ENCODE data around the gene ADARB2. TPM values are rescaled to one million over a fixed set of nuclear protein-coding genes. Genes with fewer than 3 reads are reported as not detected.

ADARB2 gene
- total and polyA plus RNA-seq, 5 donors = 0.53 to 1.6 (median 0.59) TPM

DNA sequence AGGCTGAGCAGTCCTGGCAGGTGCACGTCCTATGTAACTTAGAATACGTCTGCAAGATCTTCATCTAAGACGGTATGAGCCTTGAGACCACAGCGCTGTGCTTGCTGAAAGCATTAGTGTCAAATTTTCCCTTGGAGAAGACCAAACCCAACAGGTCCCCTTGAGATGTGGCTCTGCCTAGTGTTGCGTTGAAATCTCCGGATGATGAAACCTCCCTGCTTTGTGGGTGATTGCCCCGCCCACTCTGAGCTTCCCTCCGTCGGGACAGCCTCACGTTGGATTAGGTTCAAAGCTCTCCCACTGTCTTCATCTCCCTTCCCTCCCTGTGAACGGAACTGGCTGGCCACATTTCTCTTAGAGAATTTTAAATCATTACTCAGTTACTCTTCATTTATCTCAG lies 102.0 kb downstream of the ADARB2 start:
- H3K4me1 ChIP-seq (ENCODE audit: control insufficient read depth, insufficient read depth, low read length) = no peaks in the 10 kb centered on the region
- ATAC-seq = no peak
- intact Hi-C loops (cut with DNase I) = no loop called here
- 33% methylated on average over 11 of the region's 11 CpGs for WGBS
- H3K27ac ChIP-seq (ENCODE audit: low read length) = no peak overlapping the region
- H3K4me3 ChIP-seq (ENCODE audit: low read length) = no peak overlapping the region
- no peaks in the 10 kb centered on the region for H3K9me3 ChIP-seq (ENCODE audit: control insufficient read depth, low read length)
- H3K27me3 ChIP-seq (ENCODE audit: control insufficient read depth, insufficient read depth) = no peaks in the 10 kb centered on the region
- DNase-seq = no peak

DNA sequence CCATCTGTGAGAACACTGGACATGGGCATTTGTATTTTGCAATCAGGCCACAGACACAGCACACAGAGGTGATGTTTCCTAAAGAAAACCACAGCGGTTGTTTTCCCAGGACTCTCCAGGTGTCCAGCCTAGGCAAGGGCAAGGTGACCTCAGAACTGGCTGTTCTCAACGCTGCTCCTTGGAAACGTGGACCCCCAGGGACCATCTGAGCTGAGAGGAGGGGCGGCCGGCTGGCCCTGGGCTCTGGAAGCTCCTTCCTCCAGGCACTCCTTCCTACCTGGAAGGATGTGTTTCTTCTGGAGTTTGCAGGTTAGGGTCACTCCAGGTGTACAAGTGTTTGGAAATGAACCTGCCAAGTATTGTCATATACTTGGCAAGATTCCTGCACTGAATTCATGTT lies 103.1 kb downstream of the ADARB2 start:
- H3K4me1 ChIP-seq (ENCODE audit: control insufficient read depth, insufficient read depth, low read length) = no peaks in the 10 kb centered on the region
- ATAC-seq (no peak), DNase-seq (no peak)
- intact Hi-C loops (cut with DNase I) = no loop called here
- no peaks in the 10 kb centered on the region for H3K9me3 ChIP-seq (ENCODE audit: control insufficient read depth, low read length)
- WGBS = 87% methylated on average over 5 of the region's 5 CpGs
- no peak overlapping the region for H3K4me3 ChIP-seq (ENCODE audit: low read length)
- no peaks in the 10 kb centered on the region for H3K27me3 ChIP-seq (ENCODE audit: control insufficient read depth, insufficient read depth)
- no peak overlapping the region for H3K27ac ChIP-seq (ENCODE audit: low read length)

DNA sequence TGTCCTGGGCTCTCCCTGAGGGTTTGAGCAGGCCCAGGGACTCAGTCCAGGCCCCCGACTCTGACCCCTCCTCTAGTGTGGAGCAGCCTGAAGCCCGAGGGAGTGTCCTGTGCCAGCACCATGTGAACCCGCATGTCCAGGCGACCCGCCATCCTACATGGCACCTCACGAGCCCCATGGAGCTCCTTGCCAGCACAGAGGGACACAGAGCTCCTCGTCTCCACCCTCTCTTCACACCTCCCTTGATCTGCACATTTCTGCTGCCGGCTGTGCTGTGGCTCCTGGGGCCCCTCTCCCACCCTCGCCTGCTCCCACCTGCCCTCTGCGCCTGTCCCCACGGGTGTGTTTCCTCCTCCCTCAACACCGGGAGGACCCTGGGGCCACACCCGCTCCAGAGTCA lies 103.5 kb downstream of the ADARB2 start:
- Histone ChIP-seq H3K27ac (ENCODE audit: low read length) (no peak overlapping the region), H3K27me3 (ENCODE audit: control insufficient read depth, insufficient read depth) (no peaks in the 10 kb centered on the region), H3K4me1 (ENCODE audit: control insufficient read depth, insufficient read depth, low read length) (no peaks in the 10 kb centered on the region), H3K4me3 (ENCODE audit: low read length) (no peak overlapping the region), H3K9me3 (ENCODE audit: control insufficient read depth, low read length) (no peaks in the 10 kb centered on the region)
- WGBS = 71% methylated on average over 13 of the region's 13 CpGs
- no peak for ATAC-seq
- no peak for DNase-seq
- intact Hi-C loops (cut with DNase I) = no loop called here

DNA sequence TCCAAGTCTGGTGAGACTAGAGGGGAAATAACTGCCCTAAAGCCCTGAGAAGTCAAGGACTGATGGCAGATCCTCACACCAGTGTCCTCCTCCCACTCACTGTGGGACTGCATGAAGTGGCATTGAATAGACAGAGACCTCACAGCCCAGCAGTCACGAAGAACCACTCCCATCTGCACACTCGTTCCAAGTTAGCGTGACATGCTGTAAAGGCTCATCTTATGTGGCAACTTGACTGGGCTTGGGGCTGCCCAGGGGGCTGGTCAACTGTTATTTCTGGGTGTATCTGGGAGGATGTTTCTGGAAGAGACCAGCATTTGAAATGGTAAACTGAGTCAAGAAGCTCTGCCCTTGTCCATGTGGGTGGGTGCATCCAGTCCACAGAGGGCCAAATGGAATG lies 104.7 kb downstream of the ADARB2 start:
- H3K4me1 ChIP-seq (ENCODE audit: control insufficient read depth, insufficient read depth, low read length) = no peaks in the 10 kb centered on the region
- ATAC-seq (no peak), DNase-seq (no peak)
- H3K27me3 ChIP-seq (ENCODE audit: control insufficient read depth, insufficient read depth) = no peaks in the 10 kb centered on the region
- WGBS = 84% methylated on average over 3 of the region's 3 CpGs
- intact Hi-C loops (cut with DNase I) = no loop called here
- H3K4me3 ChIP-seq (ENCODE audit: low read length) = no peak overlapping the region
- no peak overlapping the region for H3K27ac ChIP-seq (ENCODE audit: low read length)
- no peaks in the 10 kb centered on the region for H3K9me3 ChIP-seq (ENCODE audit: control insufficient read depth, low read length)

DNA sequence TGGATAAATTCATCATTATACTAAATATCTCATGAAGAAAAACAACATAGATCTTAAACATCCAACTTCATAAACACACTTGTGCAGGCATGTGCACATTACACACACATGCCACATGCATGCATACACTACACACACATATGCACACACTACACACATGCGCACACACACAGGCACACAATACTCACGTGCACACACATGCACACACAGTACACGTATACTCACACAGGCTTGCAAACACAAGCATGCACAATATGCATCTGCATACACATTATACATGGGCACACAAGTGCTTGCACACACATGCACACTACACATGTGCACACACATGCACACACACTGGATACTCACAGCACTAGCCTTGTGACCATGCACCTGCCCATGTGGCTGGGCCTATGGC lies 105.2 kb downstream of the ADARB2 start:
- WGBS = 88% methylated on average over 3 of the region's 3 CpGs
- DNase-seq = no peak
- Histone ChIP-seq H3K9me3 (ENCODE audit: control insufficient read depth, low read length) (no peaks in the 10 kb centered on the region), H3K4me1 (ENCODE audit: control insufficient read depth, insufficient read depth, low read length) (no peaks in the 10 kb centered on the region), H3K27me3 (ENCODE audit: control insufficient read depth, insufficient read depth) (no peaks in the 10 kb centered on the region), H3K4me3 (ENCODE audit: low read length) (no peak overlapping the region), H3K27ac (ENCODE audit: low read length) (no peak overlapping the region)
- no peak for ATAC-seq
- intact Hi-C loops (cut with DNase I) = no loop called here

- intact Hi-C loops (cut with DNase I) = no loop called here
- WGBS = 70% methylated on average over 13 of the region's 13 CpGs
- Histone ChIP-seq H3K4me3 (ENCODE audit: low read length) (no peak overlapping the region), H3K9me3 (ENCODE audit: control insufficient read depth, low read length) (no peaks in the 10 kb centered on the region), H3K27me3 (ENCODE audit: control insufficient read depth, insufficient read depth) (no peaks in the 10 kb centered on the region), H3K27ac (ENCODE audit: low read length) (no peak overlapping the region), H3K4me1 (ENCODE audit: control insufficient read depth, insufficient read depth, low read length) (no peaks in the 10 kb centered on the region)
- ATAC-seq = no peak
- no peak for DNase-seq
Observed at GRCh38 chr10:1631282-1631681, 106.0 kb downstream of the ADARB2 start.

DNA sequence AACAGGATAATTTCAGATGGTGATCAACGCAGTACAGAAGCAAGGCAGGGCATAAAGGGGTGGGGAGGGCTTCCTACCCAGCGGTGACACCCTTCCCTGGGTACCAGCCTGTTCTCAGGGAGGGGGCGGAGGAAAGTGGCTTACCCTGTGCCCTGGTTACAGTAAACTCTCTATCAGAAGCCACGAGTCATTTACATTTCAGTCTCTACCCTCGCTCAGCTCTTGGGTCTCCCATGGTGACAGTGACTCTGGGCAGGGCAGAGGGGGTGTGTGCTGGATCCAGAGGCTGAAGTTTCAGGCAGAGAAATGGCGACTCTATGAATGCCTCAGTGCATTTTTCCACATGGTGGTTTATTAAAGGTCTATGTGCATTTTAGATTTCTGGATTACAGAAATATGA lies 107.0 kb downstream of the ADARB2 start:
- WGBS = 74% methylated on average over 6 of the region's 6 CpGs
- intact Hi-C loops (cut with DNase I) = no loop called here
- DNase-seq = no peak
- Histone ChIP-seq H3K9me3 (ENCODE audit: control insufficient read depth, low read length) (no peaks in the 10 kb centered on the region), H3K27me3 (ENCODE audit: control insufficient read depth, insufficient read depth) (no peaks in the 10 kb centered on the region), H3K4me3 (ENCODE audit: low read length) (no peak overlapping the region), H3K4me1 (ENCODE audit: control insufficient read depth, insufficient read depth, low read length) (no peaks in the 10 kb centered on the region), H3K27ac (ENCODE audit: low read length) (no peak overlapping the region)
- ATAC-seq = no peak

DNA sequence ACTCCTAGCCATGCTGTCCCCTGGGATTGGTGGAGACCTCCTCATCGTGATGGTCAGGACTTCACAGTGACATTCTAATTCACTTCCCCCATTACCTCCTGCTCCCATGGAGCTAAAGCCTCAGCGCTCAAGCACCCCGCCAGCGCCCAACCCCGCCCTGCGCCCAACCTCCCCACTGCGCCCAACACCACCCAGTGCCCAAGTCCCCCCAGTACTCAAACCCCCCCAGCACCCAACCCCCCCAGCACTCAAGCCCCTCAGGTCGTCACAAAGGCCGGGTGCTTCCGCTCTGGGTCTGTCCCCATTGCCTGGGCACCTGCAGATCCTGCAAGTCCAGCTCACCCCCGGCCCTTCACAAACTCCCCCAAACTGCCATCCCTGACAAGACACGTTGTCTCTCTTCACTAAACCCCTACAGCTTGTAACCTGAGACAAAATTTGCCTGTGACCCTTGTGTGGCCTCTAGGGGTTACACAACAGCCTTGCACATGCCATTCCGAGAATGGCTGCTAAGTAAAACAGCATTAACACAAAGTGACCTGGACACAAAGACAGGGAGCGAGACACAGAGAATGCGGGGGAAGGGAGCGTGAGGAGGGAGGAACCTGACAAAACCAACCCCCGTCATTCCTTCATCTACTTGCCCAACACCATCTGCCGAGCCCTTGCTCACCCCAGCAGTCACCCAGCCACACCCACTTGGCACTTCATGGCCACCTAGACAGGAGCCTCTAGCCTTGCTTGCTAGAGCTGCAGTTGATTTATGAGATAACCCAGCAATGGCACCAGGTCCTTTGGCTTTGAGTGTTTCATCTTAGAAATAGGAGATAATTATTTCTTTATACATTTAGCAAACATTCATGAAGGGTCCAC lies 107.8 kb downstream of the ADARB2 start:
- no peak overlapping the region for H3K4me3 ChIP-seq (ENCODE audit: low read length)
- H3K9me3 ChIP-seq (ENCODE audit: control insufficient read depth, low read length) = no peaks in the 10 kb centered on the region
- 64% methylated on average over 18 of the region's 18 CpGs for WGBS
- H3K27ac ChIP-seq (ENCODE audit: low read length) = no peak overlapping the region
- H3K27me3 ChIP-seq (ENCODE audit: control insufficient read depth, insufficient read depth) = no peaks in the 10 kb centered on the region
- ATAC-seq = no peak
- H3K4me1 ChIP-seq (ENCODE audit: control insufficient read depth, insufficient read depth, low read length) = no peaks in the 10 kb centered on the region
- no peak for DNase-seq
- intact Hi-C loops (cut with DNase I) = no loop called here

DNA sequence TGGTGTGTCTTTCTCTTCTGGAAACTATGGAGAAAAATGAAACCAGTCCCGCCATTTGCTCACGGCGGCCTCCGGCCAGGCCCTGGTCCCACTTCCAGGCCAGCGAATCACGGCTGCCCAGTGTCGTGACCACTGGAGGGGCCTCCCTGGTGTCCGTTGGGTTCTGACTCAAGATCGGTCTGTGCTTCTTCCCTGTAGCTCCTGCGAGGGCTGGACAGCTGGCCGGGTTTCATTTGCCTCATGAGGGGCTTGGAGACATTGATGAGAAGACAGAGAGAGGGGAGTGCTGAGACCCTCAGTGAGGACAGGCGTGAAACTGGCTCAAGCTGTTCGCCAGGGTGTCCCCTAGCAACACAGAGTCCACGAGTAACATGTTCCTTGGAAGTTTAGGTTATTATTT lies 108.6 kb downstream of the ADARB2 start:
- no peak for DNase-seq
- H3K27me3 ChIP-seq (ENCODE audit: control insufficient read depth, insufficient read depth) = no peaks in the 10 kb centered on the region
- intact Hi-C loops (cut with DNase I) = no loop called here
- H3K9me3 ChIP-seq (ENCODE audit: control insufficient read depth, low read length) = no peaks in the 10 kb centered on the region
- 82% methylated on average over 14 of the region's 14 CpGs for WGBS
- H3K4me3 ChIP-seq (ENCODE audit: low read length) = no peak overlapping the region
- ATAC-seq = no peak
- no peaks in the 10 kb centered on the region for H3K4me1 ChIP-seq (ENCODE audit: control insufficient read depth, insufficient read depth, low read length)
- no peak overlapping the region for H3K27ac ChIP-seq (ENCODE audit: low read length)

DNA sequence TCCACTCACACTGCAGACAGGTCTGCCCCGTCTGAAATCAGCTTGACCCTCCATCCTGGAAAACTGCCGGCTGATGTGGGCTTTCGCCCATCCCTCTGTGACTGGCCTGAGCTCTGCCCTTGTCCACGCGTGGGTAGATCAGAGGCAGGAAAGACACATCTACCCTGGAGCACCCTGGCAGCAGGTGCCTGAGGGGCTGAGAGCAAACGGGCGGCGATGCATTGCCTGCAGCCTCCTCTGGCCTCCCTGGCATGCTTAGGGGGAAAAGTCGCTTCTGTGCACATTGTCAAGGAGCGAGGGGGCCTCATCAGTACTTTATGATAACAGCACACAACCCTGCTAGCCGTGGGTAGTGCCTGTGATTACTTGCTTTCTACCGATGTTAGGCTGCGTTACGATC lies 109.4 kb downstream of the ADARB2 start:
- 70% methylated on average over 14 of the region's 14 CpGs for WGBS
- ATAC-seq (no peak), DNase-seq (no peak)
- no peaks in the 10 kb centered on the region for H3K27me3 ChIP-seq (ENCODE audit: control insufficient read depth, insufficient read depth)
- no peak overlapping the region for H3K27ac ChIP-seq (ENCODE audit: low read length)
- H3K4me3 ChIP-seq (ENCODE audit: low read length) = no peak overlapping the region
- intact Hi-C loops (cut with DNase I) = no loop called here
- H3K4me1 ChIP-seq (ENCODE audit: control insufficient read depth, insufficient read depth, low read length) = no peaks in the 10 kb centered on the region
- H3K9me3 ChIP-seq (ENCODE audit: control insufficient read depth, low read length) = no peaks in the 10 kb centered on the region

- Histone ChIP-seq H3K4me3 (ENCODE audit: low read length) (no peak overlapping the region), H3K9me3 (ENCODE audit: control insufficient read depth, low read length) (no peaks in the 10 kb centered on the region), H3K27ac (ENCODE audit: low read length) (no peak overlapping the region), H3K27me3 (ENCODE audit: control insufficient read depth, insufficient read depth) (no peaks in the 10 kb centered on the region), H3K4me1 (ENCODE audit: control insufficient read depth, insufficient read depth, low read length) (no peaks in the 10 kb centered on the region)
- ATAC-seq (no peak), DNase-seq (peak in 1 of 3 donors; percentile 53)
- 86% methylated on average over 16 of the region's 16 CpGs for WGBS
- intact Hi-C loops (cut with DNase I) = no loop called here
Observed at GRCh38 chr10:1626835-1627234, 110.5 kb downstream of the ADARB2 start.

- Histone ChIP-seq H3K9me3 (ENCODE audit: control insufficient read depth, low read length) (no peaks in the 10 kb centered on the region), H3K27ac (ENCODE audit: low read length) (no peak overlapping the region), H3K4me3 (ENCODE audit: low read length) (no peak overlapping the region), H3K27me3 (ENCODE audit: control insufficient read depth, insufficient read depth) (no peaks in the 10 kb centered on the region), H3K4me1 (ENCODE audit: control insufficient read depth, insufficient read depth, low read length) (no peaks in the 10 kb centered on the region)
- ATAC-seq (no peak), DNase-seq (no peak)
- 78% methylated on average over 22 of the region's 22 CpGs for WGBS
- intact Hi-C loops (cut with DNase I) = no loop called here
Observed at GRCh38 chr10:1626410-1626809, 110.9 kb downstream of the ADARB2 start.
